K562 (cell line): ENCODE data around the gene MEOX1.

Experiments
- CTCF ChIP-seq, 3 experiments: IDR thresholded peaks in 2 of 3; conservative IDR thresholded peaks in 1 of 3; 2 replicates each; pipeline ENCODE4 v1.5.1; 2011 to 2012; ENCODE audit warnings: low read length in 3 of 3, mild to moderate bottlenecking in 3 of 3, control low read depth in 2 of 3, improper control_type of control experiment in 1 of 3, inconsistent platforms in 1 of 3, low read depth in 1 of 3, mixed read lengths in 1 of 3, moderate library complexity in 1 of 3; ENCODE audit not compliant: insufficient read depth in 2 of 3
- ELF1 ChIP-seq: fragments of 200-800 bp; sonication (Bioruptor generic); IDR thresholded peaks from 2 replicates; pipeline ENCODE4 v1.6.1; 2016; ENCODE audit warnings: missing genetic modification characterization, missing compliant biosample characterization
- NFIC ChIP-seq: fragments of 450-650 bp; IDR thresholded peaks from 2 replicates; pipeline ENCODE4 v1.6.1; 2017; ENCODE audit warnings: mild to moderate bottlenecking, inconsistent platforms
- PBX2 ChIP-seq, 2 experiments: IDR thresholded peaks in 1 of 2; conservative IDR thresholded peaks in 1 of 2; 2 replicates each; pipeline ENCODE4 v1.6.1; 2016; ENCODE audit warnings: low read depth in 2 of 2, mild to moderate bottlenecking in 1 of 2, missing compliant biosample characterization in 1 of 2, missing genetic modification characterization in 1 of 2, moderate library complexity in 1 of 2
- POLR2A ChIP-seq: fragments of 450-650 bp; conservative IDR thresholded peaks from 2 replicates; pipeline ENCODE4 v1.6.1; 2016
- PREB ChIP-seq: sonication (generic); formaldehyde crosslinking; IDR thresholded peaks from 2 replicates; pipeline ENCODE4 v1.8.1; 2023; ENCODE audit warnings: mild to moderate bottlenecking, missing genetic modification reagents
- RAD51 ChIP-seq: fragments of 450-650 bp; IDR thresholded peaks from 2 replicates; pipeline ENCODE4 v1.7.1; 2016; ENCODE audit warnings: low read depth, mild to moderate bottlenecking, borderline replicate concordance
- SREBF2 ChIP-seq: sonication (generic); formaldehyde crosslinking; IDR thresholded peaks from 2 replicates; pipeline ENCODE4 v1.4.0; 2020; ENCODE audit warnings: mild to moderate bottlenecking, missing genetic modification reagents
- STAG1 ChIP-seq: sonication (generic); formaldehyde crosslinking; IDR thresholded peaks from 2 replicates; pipeline ENCODE4 v1.5.0; 2020; ENCODE audit warnings: missing genetic modification reagents, borderline replicate concordance
- ZEB2 ChIP-seq: fragments of 450-650 bp; IDR thresholded peaks from 2 replicates; pipeline ENCODE4 v1.6.1; 2016
- ZKSCAN1 ChIP-seq: fragments of 150-350 bp; IDR thresholded peaks from 2 replicates; pipeline ENCODE4 v1.6.1; 2016; ENCODE audit warnings: low read depth, low read length
- ZNF134 ChIP-seq: fragments of 250-450 bp; sonication (Bioruptor Pico); conservative IDR thresholded peaks from 2 replicates; pipeline ENCODE4 v1.4.0; 2020

GRCh38 chr17:43641416-43641815 is 20.3 kb downstream of the MEOX1 start:
- no peak for TF ChIP-seq STAG1
- TF ChIP-seq ZNF134 (CRISPR knock-in tag): no peak
- TF ChIP-seq NFIC: no peak
- TF ChIP-seq ZKSCAN1: no peak
- no peak for TF ChIP-seq ELF1 (tag)
- TF ChIP-seq POLR2A: no peak
- TF ChIP-seq PBX2 (CRISPR knock-in tag; IDR thresholded peaks at IDR 0.05; ENCODE audit: low read depth): no peak
- no peak for TF ChIP-seq PBX2 (tag; conservative IDR thresholded peaks at IDR 0.05; ENCODE audit: low read depth)
- TF ChIP-seq PREB (CRISPR knock-in tag): no peak
- no peak for TF ChIP-seq SREBF2
- no peak for TF ChIP-seq CTCF (IDR thresholded peaks at IDR 0.05 in 2 of 3, conservative IDR thresholded peaks at IDR 0.05 in 1 of 3; ENCODE audit: insufficient read depth in 2 of 3, low read depth in 1 of 3, low read length in 3 of 3)
- TF ChIP-seq RAD51: no peak
- no peak for TF ChIP-seq ZEB2
